OCI-LY7 (cell line): ENCODE measurements around the gene CTCF. TPM values are rescaled to one million over a fixed set of nuclear protein-coding genes. Genes with fewer than 3 reads are reported as not detected.

Source experiments
- BruUV-seq: library from RNA; stranded (reverse); fragments of 400-500 nt; replicated peaks from 2 replicates; lab custom pipeline; 2021; lab: Mats Ljungman, UMichigan
- CTCF ChIA-PET: fragments of 300-600 bp; sonication (Branson Sonifier 250); formaldehyde crosslinking; loops from one replicate; lab custom pipeline; 2022; ENCODE audit warnings: antibody characterized with exemption; ENCODE audit not compliant: unreplicated experiment; lab: Charles Lee
- POLR2A ChIA-PET: fragments of 300-600 bp; sonication (Branson Sonifier 250); formaldehyde crosslinking; loops from one replicate; lab custom pipeline; 2022; ENCODE audit warnings: antibody characterized with exemption; lab: Charles Lee
- DNase-seq: peaks from one replicate; pipeline ENCODE4 v3.0.0-alpha.2; 2015; ENCODE audit warnings: low spot score
- H2AFZ ChIP-seq: fragments of 200-600 bp; sonication (generic), shearing (Covaris generic); 2 replicates; pipeline ENCODE4 v1.6.1; 2014; ENCODE audit warnings: mild to moderate bottlenecking, antibody characterized with exemption, low read length, moderate library complexity
- H3K27ac ChIP-seq: fragments of 200-600 bp; sonication (generic); 2 replicates; pipeline ENCODE4 v1.5.1; 2014; ENCODE audit warnings: mixed run types, low read depth, mild to moderate bottlenecking, moderate library complexity, low read length, inconsistent platforms; ENCODE audit not compliant: poor library complexity, severe bottlenecking
- H3K36me3 ChIP-seq: fragments of 200-600 bp; sonication (generic); 2 replicates; pipeline ENCODE4 v1.6.1; 2014; ENCODE audit warnings: mild to moderate bottlenecking, antibody characterized with exemption, low read length, moderate library complexity, mixed read lengths; ENCODE audit not compliant: insufficient read depth
- H3K4me1 ChIP-seq: fragments of 200-600 bp; sonication (generic); 2 replicates; pipeline ENCODE4 v1.5.1; 2014; ENCODE audit warnings: mild to moderate bottlenecking, low read length; ENCODE audit not compliant: insufficient read depth, poor library complexity, severe bottlenecking
- H3K4me2 ChIP-seq: fragments of 200-600 bp; sonication (generic); 2 replicates; pipeline ENCODE4 v1.6.1; 2014; ENCODE audit warnings: mild to moderate bottlenecking, low read length
- H3K4me3 ChIP-seq: fragments of 200-600 bp; sonication (generic); 2 replicates; pipeline ENCODE4 v1.5.1; 2014; ENCODE audit warnings: mild to moderate bottlenecking, low read depth, low read length; ENCODE audit not compliant: poor library complexity, severe bottlenecking
- H3K79me2 ChIP-seq: fragments of 200-600 bp; sonication (generic); 2 replicates; pipeline ENCODE4 v1.6.1; 2016; ENCODE audit warnings: low read depth, mild to moderate bottlenecking, low read length, moderate library complexity, mixed read lengths; ENCODE audit not compliant: insufficient read depth
- H3K9me2 ChIP-seq: fragments of 200-600 bp; sonication (generic); 2 replicates; pipeline ENCODE4 v1.6.1; 2016; ENCODE audit warnings: mild to moderate bottlenecking, low read length, mixed read lengths; ENCODE audit not compliant: insufficient read depth
- H3K9me3 ChIP-seq: fragments of 200-600 bp; sonication (generic); 2 replicates; pipeline ENCODE4 v1.6.1; 2014; ENCODE audit warnings: mild to moderate bottlenecking, mixed run types, low read length, mixed read lengths
- H4K20me1 ChIP-seq: fragments of 200-600 bp; sonication (generic); 2 replicates; pipeline ENCODE4 v1.6.1; 2014; ENCODE audit warnings: mild to moderate bottlenecking, antibody characterized with exemption, low read length, moderate library complexity, mixed read lengths; ENCODE audit not compliant: insufficient read depth
- CTCF ChIP-seq: fragments of 200-600 bp; sonication (generic); conservative IDR thresholded peaks from 2 replicates; pipeline ENCODE4 v1.5.1; 2014; ENCODE audit warnings: mild to moderate bottlenecking, antibody characterized with exemption, low read length, moderate library complexity, mixed read lengths
- EZH2phosphoT487 ChIP-seq: fragments of 200-600 bp; sonication (generic); IDR thresholded peaks from 2 replicates; pipeline ENCODE4 v1.6.1; 2018; ENCODE audit warnings: low read depth, borderline replicate concordance, mild to moderate bottlenecking, mixed run types, antibody characterized with exemption, low read length, moderate library complexity, mixed read lengths
- intact Hi-C: fragments of 100-400 bp; cut with micrococcal nuclease; formaldehyde crosslinking; loops from one replicate; pipeline ENCODE4 v1.10.0; 2022; ENCODE audit not compliant: unreplicated experiment
- total RNA-seq, 2 experiments: library from RNA; depleted of rRNA in 1 of 2; stranded (reverse); fragments of >200 nt in 1 of 2; shearing (Covaris generic) in 1 of 2; gene quantifications; 2 replicates each; pipeline ENCODE4 v1.2.3, GENCODE V29; 2014 to 2022

CTCF gene
- total RNA-seq, 2 experiments from 2014 or later, result 70.6 to 83.5 TPM

- intact Hi-C loops, result no loop called here
- CTCF ChIA-PET, result interaction anchor here (0.9 to 1.0 kb wide), 2 partner anchors 8 to 9 kb away, joined by 3 to 6 read pairs; no protein-coding TSS in a partner anchor
- Histone ChIP-seq H3K4me3 (peak overlapping the region; percentile 10), H3K79me2 (peaks cover 97% of the 10 kb centered on the region), H3K36me3 (peaks cover 57% of the 10 kb centered on the region; the same call in 1 of the 2 replicates), H3K9me2 (no peaks in the 10 kb centered on the region), H4K20me1 (no peaks in the 10 kb centered on the region), H3K27ac (peak overlapping the region; percentile 72), H3K4me1 (peaks cover 100% of the 10 kb centered on the region), H3K9me3 (no peaks in the 10 kb centered on the region), H2AFZ (no peak overlapping the region), H3K4me2 (peak overlapping the region; percentile 55)
- POLR2A ChIA-PET, result interaction anchor here (0.7 to 12.9 kb wide), 7 partner anchors 5 to 278 kb away, joined by 3 to 251 read pairs (median 6); partner anchors contain the start of genes CARMIL2 and CTCF
- BruUV-seq, result TSS peak; percentile 36
- TF ChIP-seq CTCF (no peak), EZH2phosphoT487 (no peak)
- DNase-seq, result peak; percentile 50
These were observed 6.5 kb upstream of the CTCF start for GRCh38 chr16:67555795-67556212.

GRCh38 chr16:67558859-67559258, 3.5 kb upstream of the CTCF start:
- ChIA-PET CTCF (interaction anchor here (0.6 to 1.1 kb wide), 2 partner anchors 12 to 111 kb away, joined by 3 to 7 read pairs; no protein-coding TSS in a partner anchor), POLR2A (interaction anchor here (0.7 to 8.0 kb wide), 6 partner anchors 9 to 101 kb away, joined by 3 to 251 read pairs (median 6); partner anchors contain the start of genes ACD, CARMIL2 and PARD6A)
- BruUV-seq, result no TSS peak
- H2AFZ ChIP-seq, result no peak overlapping the region
- peak overlapping the region; percentile 84 for H3K4me3 ChIP-seq
- H3K9me2 ChIP-seq, result no peaks in the 10 kb centered on the region
- peaks cover 85% of the 10 kb centered on the region for H3K79me2 ChIP-seq
- peaks cover 74% of the 10 kb centered on the region for H3K4me1 ChIP-seq
- H3K27ac ChIP-seq, result peak overlapping the region; percentile 34
- H3K36me3 ChIP-seq, result peaks cover 63% of the 10 kb centered on the region; the same call in 1 of the 2 replicates
- TF ChIP-seq EZH2phosphoT487, result no peak
- no peak for TF ChIP-seq CTCF
- H4K20me1 ChIP-seq, result no peaks in the 10 kb centered on the region
- no peak for DNase-seq
- H3K4me2 ChIP-seq, result peak overlapping the region; percentile 92
- H3K9me3 ChIP-seq, result no peaks in the 10 kb centered on the region
- intact Hi-C loops, result no loop called here

GRCh38 chr16:67560827-67561342, 1.4 kb upstream of the CTCF start:
- peak overlapping the region; percentile 95 for H3K27ac ChIP-seq
- H3K9me2 ChIP-seq, result no peaks in the 10 kb centered on the region
- peaks cover 58% of the 10 kb centered on the region; the same call in 1 of the 2 replicates for H3K36me3 ChIP-seq
- ChIA-PET POLR2A (interaction anchor here (0.6 to 8.0 kb wide), 3 partner anchors 11 to 72 kb away, joined by 3 to 251 read pairs (median 8); no protein-coding TSS in a partner anchor), CTCF (interaction anchor here (1.2 to 4.6 kb wide), 4 partner anchors 9 to 43 kb away, joined by 6 to 42 read pairs (median 6); no protein-coding TSS in a partner anchor)
- H4K20me1 ChIP-seq, result no peaks in the 10 kb centered on the region
- no peaks in the 10 kb centered on the region for H3K9me3 ChIP-seq
- peaks cover 65% of the 10 kb centered on the region for H3K4me1 ChIP-seq
- H3K4me3 ChIP-seq, result peak overlapping the region; percentile 84
- intact Hi-C loops, result loop anchor here (10.0 kb wide), 1 partner anchor 524 kb away; the partner anchor contains the start of gene NFATC3
- H2AFZ ChIP-seq, result no peak overlapping the region
- H3K4me2 ChIP-seq, result peak overlapping the region; percentile 92
- H3K79me2 ChIP-seq, result peaks cover 85% of the 10 kb centered on the region
- DNase-seq, result no peak
- BruUV-seq, result no TSS peak
- TF ChIP-seq CTCF, result no peak
- no peak for TF ChIP-seq EZH2phosphoT487
